Measurements from ENCODE around the gene PDZK1.
"Not testable (repeated sequence)": the region's sequence is repeated elsewhere in the genome, so short reads cannot be mapped to it uniquely, and the experiment has no call there.

PDZK1 gene

DNA sequence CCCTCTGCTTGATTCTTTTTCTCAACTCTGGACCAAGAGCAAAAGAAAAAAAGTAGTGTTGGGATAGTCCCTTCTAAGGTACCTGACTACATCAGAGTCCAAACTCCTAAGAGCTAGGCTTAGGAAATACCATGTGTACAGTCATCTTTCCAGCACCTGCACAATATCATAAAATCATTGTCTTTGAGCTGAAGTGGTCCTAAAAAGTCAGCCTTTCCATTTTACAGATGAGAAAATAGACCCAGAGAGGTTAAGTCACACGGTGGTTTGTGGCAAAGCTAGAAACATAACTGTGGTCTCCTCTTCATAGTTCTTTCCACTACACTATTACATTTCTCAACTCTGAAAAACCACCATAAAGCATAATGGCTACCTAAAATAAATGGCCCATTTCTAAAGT is 63.2 kb downstream of the PDZK1 start:
- not testable (repeated sequence) for DNase-seq

DNA sequence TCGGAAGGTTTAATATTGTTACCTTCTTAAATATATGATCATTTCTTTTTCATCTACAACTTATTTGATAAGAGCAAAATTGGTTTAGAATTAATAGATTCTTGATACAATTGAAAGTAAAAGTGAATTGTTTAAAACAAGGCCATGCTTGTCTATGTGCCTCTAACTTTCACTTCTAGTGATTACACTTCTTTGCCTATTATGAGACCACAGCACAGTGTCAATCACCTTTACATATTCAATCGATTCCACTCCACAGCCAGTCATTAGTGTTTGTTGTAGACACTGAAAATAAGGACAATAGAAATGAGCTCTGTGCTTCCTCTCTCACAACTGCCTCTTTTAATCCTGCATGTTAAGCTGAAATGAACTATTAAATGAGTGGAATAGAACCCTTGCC is 65.3 kb downstream of the PDZK1 start:
- not testable (repeated sequence) for DNase-seq

- DNase-seq: not testable (repeated sequence)
Measured at GRCh38 chr1:145636237-145636636, 70.9 kb downstream of the PDZK1 start.

DNA sequence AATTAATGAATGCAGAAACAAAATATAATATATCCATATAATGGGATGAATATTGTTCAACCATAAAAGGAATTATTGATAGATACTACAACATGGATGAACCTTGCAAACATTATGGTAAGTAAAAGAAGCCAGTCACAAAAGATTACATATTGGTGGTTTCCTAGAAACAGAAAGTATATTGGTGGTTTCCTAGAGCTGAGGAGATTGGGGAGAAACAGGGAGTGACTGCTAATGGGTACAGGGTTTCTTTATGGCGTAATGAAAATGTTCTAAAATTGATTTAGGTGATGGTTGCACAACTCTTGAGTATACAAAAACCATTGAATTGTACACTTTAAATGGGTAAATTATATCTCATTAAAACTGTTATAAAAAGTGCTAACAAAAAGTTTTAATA is 85.0 kb downstream of the PDZK1 start:
- DNase-seq: not testable (repeated sequence)

Measured in activated CD4-positive, alpha-beta T cell treated with anti-CD3 and anti-CD28 coated beads, Interleukin-2, amount 50 U/mL, for 1 hour (primary cell).